ENCODE data around the gene POLR2E. TPM values are rescaled to one million over a fixed set of nuclear protein-coding genes. Genes with fewer than 3 reads are reported as not detected.

Gene POLR2E
- polyA plus RNA-seq, 1 of the 3 experiments (the other 2 are of a cell fraction) = 283 TPM

DNA sequence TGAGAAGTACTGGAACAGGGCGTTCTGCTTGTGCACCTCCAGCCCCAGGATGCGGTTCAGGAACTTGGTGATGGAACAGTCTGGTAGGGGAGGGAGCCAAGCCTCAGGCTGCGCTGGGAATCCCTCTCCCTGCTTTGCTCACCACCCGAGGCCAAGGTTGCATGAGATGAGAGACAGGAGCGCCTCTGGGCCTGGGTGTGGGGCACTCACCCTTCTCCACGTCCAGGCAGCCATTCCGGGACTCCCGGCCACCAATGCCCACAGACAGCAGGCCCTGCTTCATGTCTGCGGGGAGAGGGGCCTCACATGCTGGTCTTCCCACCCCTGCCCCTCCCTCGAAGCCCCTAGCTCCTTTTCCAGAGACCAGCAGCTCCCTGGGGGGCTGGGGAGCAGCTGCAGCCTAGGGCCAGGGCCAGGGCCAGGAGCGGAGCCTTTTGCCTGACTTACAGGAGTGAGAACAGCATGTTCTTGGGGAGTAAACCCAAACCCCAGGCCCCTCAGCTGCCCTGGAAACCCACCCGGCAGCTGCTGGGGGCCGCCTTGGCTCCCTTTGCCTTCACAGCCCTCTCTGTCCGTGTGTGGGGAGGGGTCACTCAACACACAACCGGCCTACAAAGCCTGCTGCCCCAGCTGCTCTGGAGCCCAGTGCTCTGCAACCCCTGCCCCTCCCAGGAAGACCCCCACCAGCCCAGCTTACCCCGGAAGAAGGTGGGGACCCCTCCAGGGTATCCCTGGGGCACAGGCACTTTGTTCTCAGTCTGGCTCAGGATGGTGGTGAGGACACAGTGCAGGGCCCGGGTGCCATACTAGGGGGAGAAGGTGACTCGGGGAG lies 15.8 kb upstream of the POLR2E start:
- TF ChIP-seq YY1 (IDR thresholded peaks at IDR 0.05; ENCODE audit: low read depth) (no peak), MAX (IDR thresholded peaks at IDR 0.05; ENCODE audit: low read depth) (no peak), RFX5 (IDR thresholded peaks at IDR 0.05; ENCODE audit: low read length) (no peak), PBX3 (IDR thresholded peaks at IDR 0.05) (no peak)
- peaks cover 0 to 36% of the 10 kb centered on the region in 2 experiments for H3K36me3 ChIP-seq (replicated peaks in 1 of 2; ENCODE audit: control insufficient read depth in 1 of 2, insufficient read depth in 2 of 2, low read length in 1 of 2)
- POLR2A ChIA-PET = no interaction called here

GRCh38 chr19:1109697-1110671 lies 14.8 kb upstream of the POLR2E start:
- Histone ChIP-seq H3K36me3 (replicated peaks in 1 of 2; ENCODE audit: control insufficient read depth in 1 of 2, insufficient read depth in 2 of 2, low read length in 1 of 2) (peaks cover 0 to 38% of the 10 kb centered on the region in 2 experiments), H3K4me2 (no peak overlapping the region), H3K9me2 (no peaks in the 10 kb centered on the region), H4K20me1 (ENCODE audit: insufficient read depth) (peaks cover 19% of the 10 kb centered on the region; the same call in 1 of the 2 replicates), H3K4me1 (ENCODE audit: control insufficient read depth in 1 of 2, insufficient read depth in 2 of 2, low read depth in 1 of 2, low read length in 1 of 2) (peaks cover 5 to 20% of the 10 kb centered on the region in 2 experiments; a peak in 2 of 4 replicates), H3K27me3 (ENCODE audit: insufficient read depth) (no peaks in the 10 kb centered on the region), H3K4me3 (ENCODE audit: low read depth in 2 of 2, low read length in 1 of 2) (no peak overlapping the region), H3K79me2 (ENCODE audit: insufficient read depth) (peaks cover 14% of the 10 kb centered on the region; the same call in 1 of the 2 replicates), H3F3A (replicated peaks; ENCODE audit: insufficient read depth) (peaks cover 14% of the 10 kb centered on the region), H2AFZ (ENCODE audit: low read depth) (no peak overlapping the region), H3K9ac (no peak overlapping the region), H3K9me3 (no peaks in the 10 kb centered on the region), H3K27ac (ENCODE audit: low read depth in 2 of 2, low read length in 1 of 2) (no peak overlapping the region; a peak in 1 of 4 replicates)
- WGBS (ENCODE audit: low lambda C conversion rate) = 96% methylated on average over 17 of the region's 54 CpGs
- TF ChIP-seq USF1 (IDR thresholded peaks at IDR 0.05; ENCODE audit: borderline replicate concordance, low read depth) = no peak
- TF ChIP-seq NFIC (IDR thresholded peaks at IDR 0.05; ENCODE audit: borderline replicate concordance) = no peak
- TF ChIP-seq SMC3 (IDR thresholded peaks at IDR 0.05; ENCODE audit: low read depth, low read length) = no peak
- no peak for TF ChIP-seq RAD21 (IDR thresholded peaks at IDR 0.05; ENCODE audit: low read length)
- no peak for TF ChIP-seq MAX (IDR thresholded peaks at IDR 0.05; ENCODE audit: low read depth)
- no peak for TF ChIP-seq USF2 (IDR thresholded peaks at IDR 0.05; ENCODE audit: borderline replicate concordance, low read depth, low read length)
- no peak for TF ChIP-seq RFX5 (IDR thresholded peaks at IDR 0.05; ENCODE audit: low read length)
- no peak for TF ChIP-seq NRF1 (IDR thresholded peaks at IDR 0.05; ENCODE audit: low read depth, low read length)
- TF ChIP-seq EZH2phosphoT487 (IDR thresholded peaks at IDR 0.05; ENCODE audit: borderline replicate concordance, low read depth) = no peak
- TF ChIP-seq, protein P1, sequence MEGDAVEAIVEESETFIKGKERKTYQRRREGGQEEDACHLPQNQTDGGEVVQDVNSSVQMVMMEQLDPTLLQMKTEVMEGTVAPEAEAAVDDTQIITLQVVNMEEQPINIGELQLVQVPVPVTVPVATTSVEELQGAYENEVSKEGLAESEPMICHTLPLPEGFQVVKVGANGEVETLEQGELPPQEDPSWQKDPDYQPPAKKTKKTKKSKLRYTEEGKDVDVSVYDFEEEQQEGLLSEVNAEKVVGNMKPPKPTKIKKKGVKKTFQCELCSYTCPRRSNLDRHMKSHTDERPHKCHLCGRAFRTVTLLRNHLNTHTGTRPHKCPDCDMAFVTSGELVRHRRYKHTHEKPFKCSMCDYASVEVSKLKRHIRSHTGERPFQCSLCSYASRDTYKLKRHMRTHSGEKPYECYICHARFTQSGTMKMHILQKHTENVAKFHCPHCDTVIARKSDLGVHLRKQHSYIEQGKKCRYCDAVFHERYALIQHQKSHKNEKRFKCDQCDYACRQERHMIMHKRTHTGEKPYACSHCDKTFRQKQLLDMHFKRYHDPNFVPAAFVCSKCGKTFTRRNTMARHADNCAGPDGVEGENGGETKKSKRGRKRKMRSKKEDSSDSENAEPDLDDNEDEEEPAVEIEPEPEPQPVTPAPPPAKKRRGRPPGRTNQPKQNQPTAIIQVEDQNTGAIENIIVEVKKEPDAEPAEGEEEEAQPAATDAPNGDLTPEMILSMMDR (IDR thresholded peaks at IDR 0.05) = no peak
- ChIA-PET CTCF (interaction anchor here (1.2 kb wide), 1 partner anchor 85 kb away, joined by 5 read pairs; no protein-coding TSS in a partner anchor), POLR2A (no interaction called here)
- DNase-seq = no peak

More for the DNA sequence above, 15.8 kb upstream of the POLR2E start:
- H2AFZ ChIP-seq (ENCODE audit: low read depth) = no peak overlapping the region
- no peak overlapping the region for H3K4me3 ChIP-seq (ENCODE audit: low read depth in 2 of 2, low read length in 1 of 2)
- no peaks in the 10 kb centered on the region for H3K27me3 ChIP-seq (ENCODE audit: insufficient read depth)
- no peak for DNase-seq
- peaks cover 14% of the 10 kb centered on the region for H3F3A ChIP-seq (replicated peaks; ENCODE audit: insufficient read depth)
- H3K9ac ChIP-seq = no peak overlapping the region
- peaks cover 14% of the 10 kb centered on the region; the same call in 1 of the 2 replicates for H4K20me1 ChIP-seq (ENCODE audit: insufficient read depth)
- H3K9me2 ChIP-seq = no peaks in the 10 kb centered on the region
- CTCF ChIA-PET = interaction anchor here (1.0 to 3.8 kb wide), 7 partner anchors 82 to 187 kb away, joined by 4 to 63 read pairs (median 16); no protein-coding TSS in a partner anchor
- peaks cover 5 to 9% of the 10 kb centered on the region in 2 experiments; a peak in 2 of 4 replicates for H3K4me1 ChIP-seq (ENCODE audit: control insufficient read depth in 1 of 2, insufficient read depth in 2 of 2, low read depth in 1 of 2, low read length in 1 of 2)
- H3K4me2 ChIP-seq = no peak overlapping the region
- 77% methylated on average over 6 of the region's 18 CpGs for WGBS (ENCODE audit: low lambda C conversion rate)
- no peaks in the 10 kb centered on the region for H3K9me3 ChIP-seq
- peaks cover 7% of the 10 kb centered on the region; the same call in 1 of the 2 replicates for H3K79me2 ChIP-seq (ENCODE audit: insufficient read depth)
- no peak overlapping the region for H3K27ac ChIP-seq (ENCODE audit: low read depth in 2 of 2, low read length in 1 of 2)
